Esophagus (tissue), 2 donors: ENCODE results near the gene TMEM131L. TPM values are rescaled to one million over a fixed set of nuclear protein-coding genes. Genes with fewer than 3 reads are reported as not detected.

ENCODE experiments used
- H3K27ac ChIP-seq, 2 donors: one replicate each; pipeline ENCODE4 v1.5.1; 2013; ENCODE audit warnings: low read depth in 2 of 2, mild to moderate bottlenecking in 2 of 2, inconsistent platforms in 1 of 2, low read length in 1 of 2, moderate library complexity in 1 of 2
- H3K27me3 ChIP-seq, 2 donors: one replicate each; pipeline ENCODE4 v1.6.1; 2013; ENCODE audit warnings: low read length in 2 of 2, control low read depth in 1 of 2, mild to moderate bottlenecking in 1 of 2; ENCODE audit not compliant: insufficient read depth in 2 of 2, control insufficient read depth in 1 of 2
- H3K36me3 ChIP-seq, 2 donors: one replicate each; pipeline ENCODE4 v1.6.1; 2013; ENCODE audit warnings: low read length in 1 of 2; ENCODE audit not compliant: control insufficient read depth in 2 of 2, insufficient read depth in 2 of 2
- H3K4me1 ChIP-seq, 2 donors: one replicate each; pipeline ENCODE4 v1.6.1; 2013; ENCODE audit warnings: low read length in 1 of 2; ENCODE audit not compliant: control insufficient read depth in 2 of 2, insufficient read depth in 2 of 2
- H3K4me3 ChIP-seq, 2 donors: one replicate each; pipeline ENCODE4 v1.5.1; 2013; ENCODE audit warnings: low read length in 2 of 2, mild to moderate bottlenecking in 2 of 2, low read depth in 1 of 2, moderate library complexity in 1 of 2
- H3K9me3 ChIP-seq, 2 donors: one replicate each; pipeline ENCODE4 v1.6.1; 2013; ENCODE audit warnings: mild to moderate bottlenecking in 2 of 2, low read depth in 1 of 2, low read length in 1 of 2, moderate library complexity in 1 of 2; ENCODE audit not compliant: control insufficient read depth in 2 of 2, insufficient read depth in 1 of 2
- whole genome bisulfite sequencing, 2 donors: extraction: QIAGEN DNeasy Blood & Tissue Kit; methylation state at CpG; one replicate each; pipeline ENCODE4 v1.1.7; 2013; 5-methylcytosine and 5-hydroxymethylcytosine counted together
- polyA plus RNA-seq, 2 donors: library from polyadenylated mRNA; stranded (reverse); fragments of 200-250 nt; gene quantifications; one replicate each; pipeline ENCODE4 v1.2.3, GENCODE V29; 2013
- donor health status: healthy with polysubstance abuse.
- donor health status: Bipolar disorder and iron deficiency.

The TMEM131L gene
- polyA plus RNA-seq, 2 donors = 3.4 to 4.0 TPM

- H3K36me3 ChIP-seq = no peaks in the 10 kb centered on the region
- H3K27me3 ChIP-seq = no peaks in the 10 kb centered on the region
- peaks cover under 1 to 1% of the 10 kb centered on the region in 2 donors for H3K4me1 ChIP-seq
- H3K27ac ChIP-seq = no peak overlapping the region
- no peaks in the 10 kb centered on the region for H3K9me3 ChIP-seq
- WGBS, 2 donors = 85 to 88% methylated on average over 6 of the region's 6 CpGs
- no peak overlapping the region for H3K4me3 ChIP-seq
Measured at GRCh38 chr4:153537493-153537960, 71.4 kb downstream of the TMEM131L start.

GRCh38 chr4:153538487-153539357 lies 72.6 kb downstream of the TMEM131L start:
- WGBS, 2 donors = 36% methylated on average over 17 of the region's 17 CpGs
- no peak overlapping the region for H3K27ac ChIP-seq

GRCh38 chr4:153539422-153539821 lies 73.3 kb downstream of the TMEM131L start:
- no peaks in the 10 kb centered on the region for H3K27me3 ChIP-seq
- H3K4me1 ChIP-seq = peaks cover 1 to 4% of the 10 kb centered on the region in 2 donors
- WGBS, 2 donors = 78 to 79% methylated on average over 3 of the region's 3 CpGs
- H3K4me3 ChIP-seq = no peak overlapping the region
- no peaks in the 10 kb centered on the region for H3K9me3 ChIP-seq
- peaks cover 0 to 2% of the 10 kb centered on the region in 2 donors for H3K36me3 ChIP-seq
- no peak overlapping the region for H3K27ac ChIP-seq

More at GRCh38 chr4:153538487-153539357, 72.6 kb downstream of the TMEM131L start:
- Histone ChIP-seq H3K36me3 (peaks cover 0 to 2% of the 10 kb centered on the region in 2 donors), H3K27me3 (no peaks in the 10 kb centered on the region), H3K9me3 (no peaks in the 10 kb centered on the region), H3K4me1 (peaks cover 1 to 4% of the 10 kb centered on the region in 2 donors), H3K4me3 (no peak overlapping the region)

GRCh38 chr4:153541456-153542096 lies 75.4 kb downstream of the TMEM131L start:
- WGBS, 2 donors = 81 to 84% methylated on average over 7 of the region's 7 CpGs
- Histone ChIP-seq H3K4me3 (no peak overlapping the region), H3K27ac (no peak overlapping the region), H3K27me3 (no peaks in the 10 kb centered on the region), H3K36me3 (peaks cover 0 to 2% of the 10 kb centered on the region in 2 donors), H3K4me1 (peaks cover 1 to 4% of the 10 kb centered on the region in 2 donors), H3K9me3 (no peaks in the 10 kb centered on the region)

DNA sequence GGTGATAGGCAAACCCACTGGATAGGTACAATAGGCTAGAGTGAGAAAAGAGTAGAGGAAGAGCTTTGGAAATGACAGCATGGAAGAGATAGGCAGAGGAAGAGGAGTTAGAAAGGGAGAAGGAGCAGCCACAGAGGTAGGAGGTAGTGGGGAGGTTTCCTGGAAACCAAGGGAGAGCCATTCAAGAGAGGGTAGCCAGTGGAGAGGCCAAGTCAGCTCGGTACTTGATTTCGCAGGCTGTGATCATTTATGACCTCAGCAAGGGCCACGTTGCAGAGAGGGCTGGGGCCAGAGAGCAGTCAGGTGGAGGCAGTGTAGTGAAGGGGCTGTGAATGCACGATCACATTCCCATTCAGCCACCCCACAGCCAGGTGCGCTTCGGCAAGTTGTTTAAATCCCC lies 76.0 kb downstream of the TMEM131L start:
- peaks cover 0 to 2% of the 10 kb centered on the region in 2 donors for H3K36me3 ChIP-seq
- WGBS, 2 donors = 87 to 92% methylated on average over 6 of the region's 6 CpGs
- no peaks in the 10 kb centered on the region for H3K9me3 ChIP-seq
- no peak overlapping the region for H3K27ac ChIP-seq
- peaks cover 1 to 4% of the 10 kb centered on the region in 2 donors for H3K4me1 ChIP-seq
- no peaks in the 10 kb centered on the region for H3K27me3 ChIP-seq
- no peak overlapping the region for H3K4me3 ChIP-seq

DNA sequence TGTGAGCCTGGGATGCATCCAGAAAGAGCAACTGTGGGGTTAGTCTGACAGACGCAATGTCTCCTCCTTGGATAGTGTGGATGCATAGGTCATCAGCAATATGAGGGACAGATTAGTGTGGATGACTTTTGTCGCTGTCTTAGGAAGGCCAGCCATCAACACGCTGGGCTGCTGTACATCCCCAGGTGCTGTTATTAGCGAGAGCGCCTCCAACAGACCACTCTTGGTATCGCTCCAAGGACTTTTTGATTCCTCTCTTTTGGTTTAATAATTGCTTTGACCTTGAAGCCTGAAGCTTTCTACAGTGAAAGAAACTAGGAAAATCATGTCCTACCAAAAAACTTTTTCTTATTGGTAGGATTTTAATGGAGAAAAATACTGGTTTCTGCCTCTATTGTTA lies 76.7 kb downstream of the TMEM131L start:
- no peaks in the 10 kb centered on the region for H3K9me3 ChIP-seq
- H3K36me3 ChIP-seq = peaks cover 0 to 2% of the 10 kb centered on the region in 2 donors
- 90 to 92% methylated on average over 6 of the region's 6 CpGs for WGBS, 2 donors
- peaks cover 1 to 4% of the 10 kb centered on the region in 2 donors for H3K4me1 ChIP-seq
- no peaks in the 10 kb centered on the region for H3K27me3 ChIP-seq
- H3K27ac ChIP-seq = no peak overlapping the region
- H3K4me3 ChIP-seq = no peak overlapping the region

GRCh38 chr4:153543351-153543750 lies 77.2 kb downstream of the TMEM131L start:
- WGBS, 2 donors = 68 to 83% methylated on average over 6 of the region's 6 CpGs
- Histone ChIP-seq H3K36me3 (peaks cover 0 to 2% of the 10 kb centered on the region in 2 donors), H3K4me3 (no peak overlapping the region), H3K27ac (no peak overlapping the region), H3K9me3 (no peaks in the 10 kb centered on the region), H3K27me3 (no peaks in the 10 kb centered on the region), H3K4me1 (peaks cover 1 to 4% of the 10 kb centered on the region in 2 donors)

DNA sequence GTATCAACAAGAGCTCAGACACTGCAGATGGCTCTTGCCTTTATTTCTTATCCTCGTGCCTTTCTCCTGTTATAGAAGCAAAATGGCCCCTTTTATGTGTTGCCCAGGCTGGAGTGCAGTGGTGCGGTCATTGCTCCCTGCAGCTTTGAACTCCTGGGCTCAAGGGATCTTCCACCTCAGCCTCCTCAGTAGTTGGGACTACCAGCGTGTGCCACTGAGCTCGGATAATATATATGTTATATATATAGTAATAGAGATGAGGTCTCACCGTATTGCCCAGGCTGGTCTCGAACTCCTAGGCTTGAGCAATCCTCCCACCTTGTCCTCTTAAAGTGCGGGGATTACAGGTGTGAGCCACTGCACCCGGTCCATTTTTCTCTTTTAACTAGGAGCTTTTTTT lies 79.7 kb downstream of the TMEM131L start:
- Histone ChIP-seq H3K36me3 (peaks cover 0 to 2% of the 10 kb centered on the region in 2 donors), H3K27me3 (no peaks in the 10 kb centered on the region), H3K9me3 (no peaks in the 10 kb centered on the region), H3K4me1 (peaks cover 1 to 4% of the 10 kb centered on the region in 2 donors), H3K27ac (no peak overlapping the region), H3K4me3 (no peak overlapping the region)
- 92 to 96% methylated on average over 8 of the region's 8 CpGs for WGBS, 2 donors

- Histone ChIP-seq H3K36me3 (peaks cover 0 to 2% of the 10 kb centered on the region in 2 donors), H3K4me1 (peaks cover 1 to 4% of the 10 kb centered on the region in 2 donors), H3K27ac (no peak overlapping the region), H3K9me3 (no peaks in the 10 kb centered on the region), H3K4me3 (no peak overlapping the region), H3K27me3 (no peaks in the 10 kb centered on the region)
- WGBS, 2 donors = 91 to 93% methylated on average over 3 of the region's 3 CpGs
Measured at GRCh38 chr4:153546280-153546679, 80.1 kb downstream of the TMEM131L start.
